Astrocyte of the hippocampus (primary cell): Measurements from ENCODE around the gene MAP3K12.
"Not testable (repeated sequence)": the region's sequence is repeated elsewhere in the genome, so short reads cannot be mapped to it uniquely, and the experiment has no call there.

Experiments
- DNase-seq: peaks from one replicate; pipeline ENCODE4 v3.0.0; 2011; ENCODE audit warnings: low read depth, low spot score

Gene MAP3K12

DNA sequence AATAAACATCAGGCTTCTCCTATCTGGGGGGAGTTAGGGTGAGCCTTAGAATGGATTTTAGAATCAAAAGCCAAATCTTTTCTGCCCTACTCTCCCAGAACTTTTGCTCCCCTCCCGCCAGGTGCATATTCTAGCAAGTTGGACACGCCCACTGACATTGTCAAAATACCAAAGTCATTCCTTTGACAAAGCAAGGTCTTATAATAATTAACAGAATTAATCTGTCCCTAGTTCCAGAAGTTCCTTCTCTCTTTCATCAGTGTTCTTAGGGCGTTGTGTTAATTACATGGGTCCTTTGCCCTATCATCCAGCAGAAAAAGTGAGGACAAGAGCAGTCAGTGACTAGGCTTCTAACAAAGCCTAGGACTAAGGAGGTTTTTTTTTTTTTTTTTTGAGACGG, 55.3 kb downstream of the MAP3K12 start:
- DNase-seq, result no peak

DNA sequence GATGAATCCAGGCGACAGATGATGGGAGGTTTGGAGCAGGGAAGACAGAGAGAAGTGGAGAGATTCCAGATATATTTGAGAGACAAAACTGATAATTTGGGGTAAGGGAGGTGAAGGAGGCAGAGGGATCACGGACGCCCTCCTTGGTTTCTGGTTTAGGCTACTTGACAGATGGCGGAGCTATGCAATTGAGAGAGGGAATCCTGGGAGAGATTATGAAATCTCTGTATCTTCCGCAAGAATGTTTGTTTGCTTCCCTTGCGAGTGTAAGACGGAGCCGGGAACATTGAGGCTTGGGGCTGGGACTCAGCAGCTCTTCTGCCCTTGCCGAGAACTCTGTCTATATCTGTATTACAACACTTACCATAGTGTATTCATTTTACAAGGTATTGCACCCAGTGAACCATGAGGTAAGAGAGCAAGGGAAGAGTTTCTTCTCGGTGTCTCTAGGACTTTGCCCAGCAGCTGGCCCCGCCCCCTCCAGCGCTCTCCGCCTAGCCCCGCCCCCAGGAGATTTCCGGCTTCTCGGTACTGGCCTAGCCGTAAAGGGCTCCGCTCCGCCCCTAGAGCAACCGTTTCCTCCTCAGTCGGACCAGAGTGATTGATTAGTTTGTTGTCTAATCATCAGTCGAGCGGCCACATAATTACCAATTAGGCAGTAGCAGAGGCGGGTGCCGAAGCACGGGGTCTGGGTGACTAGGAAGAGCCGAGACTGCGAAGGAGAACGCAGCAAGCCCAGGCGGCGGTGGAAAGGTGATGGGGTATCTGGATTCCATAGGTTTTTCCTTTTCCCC, 58.0 kb downstream of the MAP3K12 start, which contains the start of gene PRR13:
Gene PRR13 (plus strand): TSS at position 695 of the 794 bp plus-strand sequence. CDS start 981 bp downstream, outside the sequence.
- peak; percentile 99 for DNase-seq

DNA sequence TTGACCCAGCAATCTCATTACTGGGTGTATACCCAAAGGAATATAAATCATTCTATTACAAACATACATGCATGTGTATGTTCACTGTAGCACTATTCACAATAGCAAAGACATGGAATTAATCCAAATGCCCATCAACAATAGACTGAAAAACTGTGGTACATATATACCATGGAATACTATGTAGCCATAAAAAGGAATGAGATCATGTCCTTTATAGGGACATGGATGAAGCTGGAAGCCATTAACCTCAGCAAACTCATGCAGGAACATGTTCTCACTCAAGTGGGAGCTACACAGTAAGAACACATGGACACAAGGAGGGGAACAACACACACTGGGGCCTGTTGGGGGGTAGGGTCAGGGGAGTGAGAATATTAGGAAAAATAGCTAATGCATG, 59.7 kb downstream of the MAP3K12 start:
- DNase-seq, result not testable (repeated sequence)

DNA sequence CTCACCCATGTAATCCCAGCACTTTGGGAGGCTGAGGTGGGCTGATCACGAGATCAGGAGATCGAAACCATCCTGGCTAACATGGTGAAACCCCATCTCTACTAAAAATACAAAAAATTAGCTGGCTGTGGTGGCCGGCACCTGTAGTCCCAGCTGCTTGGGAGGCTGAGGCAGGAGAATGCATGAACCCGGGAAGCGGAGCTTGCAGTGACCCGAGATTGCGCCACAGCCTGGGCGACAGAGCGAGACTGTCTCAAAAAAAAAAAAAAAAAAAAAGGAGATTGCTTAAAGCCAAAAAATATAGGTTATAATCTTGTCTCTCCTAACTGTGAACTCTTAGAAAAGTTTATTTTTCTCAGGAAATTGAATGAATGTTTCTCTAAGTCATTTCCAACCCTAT, 63.9 kb downstream of the MAP3K12 start:
- DNase-seq, result not testable (repeated sequence)

DNA sequence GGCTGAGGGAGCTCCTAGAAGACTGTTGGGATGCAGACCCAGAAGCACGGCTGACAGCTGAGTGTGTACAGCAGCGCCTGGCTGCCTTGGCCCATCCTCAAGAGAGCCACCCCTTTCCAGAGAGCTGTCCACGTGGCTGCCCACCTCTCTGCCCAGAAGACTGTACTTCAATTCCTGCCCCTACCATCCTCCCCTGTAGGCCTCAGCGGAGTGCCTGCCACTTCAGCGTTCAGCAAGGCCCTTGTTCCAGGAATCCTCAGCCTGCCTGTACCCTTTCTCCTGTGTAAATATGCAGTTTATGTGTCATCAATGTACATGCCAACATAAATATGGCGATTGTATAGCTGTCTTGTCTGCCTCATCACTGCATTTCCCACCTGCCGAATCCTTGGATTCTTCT, 68.1 kb downstream of the MAP3K12 start:
- no peak for DNase-seq

DNA sequence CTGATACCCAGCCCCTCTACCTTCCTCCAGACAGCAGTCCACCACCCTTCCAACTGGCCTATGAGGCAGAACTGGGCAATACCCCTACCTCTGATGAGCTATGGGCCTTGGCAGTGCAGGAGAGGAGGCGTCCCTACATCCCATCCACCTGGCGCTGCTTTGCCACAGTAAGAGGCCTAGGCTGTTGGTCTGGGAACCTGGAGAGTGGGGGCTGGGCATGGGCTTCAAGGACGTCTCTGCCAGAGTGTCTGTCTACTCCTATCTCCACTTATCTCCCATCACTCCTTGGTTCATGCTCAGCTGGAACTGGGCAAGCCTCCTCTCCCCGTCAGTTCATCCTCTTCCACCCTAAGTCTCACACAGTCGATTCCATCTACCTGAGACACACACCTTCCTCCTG, 69.1 kb downstream of the MAP3K12 start:
- no peak for DNase-seq
